Fibroblast of skin of back (primary cell): ENCODE results near the gene SEC63. TPM values are rescaled to one million over a fixed set of nuclear protein-coding genes. Genes with fewer than 3 reads are reported as not detected.
"Not testable (repeated sequence)": the region's sequence is repeated elsewhere in the genome, so short reads cannot be mapped to it uniquely, and the experiment has no call there.

ENCODE experiments used
- DNase-seq: peaks from one replicate; pipeline ENCODE4 v3.0.0-alpha.2; 2013
- polyA plus RNA-seq, 2 experiments: library from polyadenylated mRNA; unstranded; fragments of 120-200 nt; gene quantifications; one replicate each; pipeline ENCODE4 v1.2.1, GENCODE V29; 2013; ENCODE audit not compliant: insufficient read length in 2 of 2

Gene SEC63, protein sequence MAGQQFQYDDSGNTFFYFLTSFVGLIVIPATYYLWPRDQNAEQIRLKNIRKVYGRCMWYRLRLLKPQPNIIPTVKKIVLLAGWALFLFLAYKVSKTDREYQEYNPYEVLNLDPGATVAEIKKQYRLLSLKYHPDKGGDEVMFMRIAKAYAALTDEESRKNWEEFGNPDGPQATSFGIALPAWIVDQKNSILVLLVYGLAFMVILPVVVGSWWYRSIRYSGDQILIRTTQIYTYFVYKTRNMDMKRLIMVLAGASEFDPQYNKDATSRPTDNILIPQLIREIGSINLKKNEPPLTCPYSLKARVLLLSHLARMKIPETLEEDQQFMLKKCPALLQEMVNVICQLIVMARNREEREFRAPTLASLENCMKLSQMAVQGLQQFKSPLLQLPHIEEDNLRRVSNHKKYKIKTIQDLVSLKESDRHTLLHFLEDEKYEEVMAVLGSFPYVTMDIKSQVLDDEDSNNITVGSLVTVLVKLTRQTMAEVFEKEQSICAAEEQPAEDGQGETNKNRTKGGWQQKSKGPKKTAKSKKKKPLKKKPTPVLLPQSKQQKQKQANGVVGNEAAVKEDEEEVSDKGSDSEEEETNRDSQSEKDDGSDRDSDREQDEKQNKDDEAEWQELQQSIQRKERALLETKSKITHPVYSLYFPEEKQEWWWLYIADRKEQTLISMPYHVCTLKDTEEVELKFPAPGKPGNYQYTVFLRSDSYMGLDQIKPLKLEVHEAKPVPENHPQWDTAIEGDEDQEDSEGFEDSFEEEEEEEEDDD
- polyA plus RNA-seq (2013, experiment 1 of 2; ENCODE audit: insufficient read length) = 141 TPM
- 133 TPM for polyA plus RNA-seq (2013, experiment 2 of 2; ENCODE audit: insufficient read length)

DNA sequence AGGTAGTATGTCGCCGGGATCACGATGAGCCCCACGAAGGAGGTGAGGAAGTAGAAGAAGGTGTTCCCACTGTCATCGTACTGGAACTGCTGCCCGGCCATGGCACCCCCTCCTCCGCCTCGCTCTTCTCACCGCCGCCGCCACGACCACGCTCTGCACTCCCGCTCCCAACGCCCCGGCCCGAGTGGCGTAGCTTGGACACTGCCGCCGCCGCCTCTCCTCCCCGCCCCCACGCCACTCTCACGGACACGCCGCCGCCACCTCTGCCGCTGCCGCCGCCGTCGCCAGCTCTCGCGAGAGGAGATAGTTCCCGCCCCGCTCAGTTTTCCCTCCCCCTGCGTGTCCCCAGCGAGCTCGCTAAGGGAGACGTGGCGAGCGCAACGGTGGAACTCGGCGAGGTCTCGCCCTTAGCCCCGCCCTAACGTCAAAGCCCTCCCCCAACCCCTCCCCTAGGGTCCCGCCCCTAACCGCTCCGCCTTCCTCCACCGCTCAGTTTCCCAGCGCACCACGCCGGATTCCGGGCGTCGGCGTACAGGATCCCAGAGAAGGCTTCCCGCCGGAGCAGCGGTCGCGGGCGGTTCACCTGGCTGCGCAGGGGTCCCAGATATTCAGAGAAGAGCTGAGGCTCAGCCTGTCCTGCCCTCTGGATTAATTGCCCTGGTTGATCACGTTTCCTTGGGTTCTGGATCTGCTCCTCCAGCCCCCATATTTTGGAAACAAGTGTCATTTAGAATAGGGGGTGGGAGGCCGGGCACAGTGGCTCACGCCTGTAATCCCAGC lies at the start of gene SEC63:
SEC63 (minus strand) TSS at position 300 of the 780 bp plus-strand sequence; CDS start at position 101, 199 bp downstream.
- DNase-seq = peak; percentile 96

DNA sequence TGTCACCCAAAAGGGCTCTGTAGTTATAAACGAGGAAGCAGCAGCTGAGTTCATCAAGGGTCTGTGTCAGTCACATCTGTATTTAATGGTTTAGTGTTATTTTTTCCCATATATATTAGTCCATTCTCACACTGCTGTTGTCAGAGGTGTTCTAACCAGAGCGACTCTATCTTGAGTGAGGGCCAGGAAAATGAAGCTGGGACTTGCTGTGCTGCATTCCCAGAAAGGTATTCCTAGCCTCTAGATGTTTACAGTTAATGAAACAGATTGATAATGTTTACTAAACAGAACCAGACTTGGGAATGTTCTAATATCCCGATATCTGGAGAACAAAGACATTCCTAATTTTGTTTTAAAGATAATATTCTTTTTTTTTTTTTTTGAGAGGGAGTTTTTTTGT lies 48.0 kb upstream of the SEC63 start:
- no peak for DNase-seq

DNA sequence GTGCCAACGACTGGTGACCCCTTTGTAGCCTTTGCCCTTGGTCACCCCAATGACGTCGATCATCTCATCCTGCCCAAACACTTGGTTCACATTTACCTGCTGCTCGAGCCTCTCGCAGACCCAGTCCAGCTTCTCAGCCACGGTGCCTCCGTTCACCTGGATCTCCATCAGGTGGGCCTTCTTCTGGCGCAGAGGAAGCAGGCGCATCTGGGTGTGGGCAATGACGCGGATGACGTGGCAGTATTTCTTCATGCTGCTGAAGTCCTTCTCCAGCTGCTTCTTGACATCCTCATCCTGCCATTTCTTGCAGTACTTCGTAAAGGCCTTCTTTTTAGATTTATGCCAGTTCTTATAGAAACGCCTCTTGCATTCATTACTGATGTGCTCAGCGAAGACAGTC lies 46.9 kb upstream of the SEC63 start:
- DNase-seq = no peak

GRCh38 chr6:108002365-108003221 lies 44.6 kb upstream of the SEC63 start:
- no peak for DNase-seq

DNA sequence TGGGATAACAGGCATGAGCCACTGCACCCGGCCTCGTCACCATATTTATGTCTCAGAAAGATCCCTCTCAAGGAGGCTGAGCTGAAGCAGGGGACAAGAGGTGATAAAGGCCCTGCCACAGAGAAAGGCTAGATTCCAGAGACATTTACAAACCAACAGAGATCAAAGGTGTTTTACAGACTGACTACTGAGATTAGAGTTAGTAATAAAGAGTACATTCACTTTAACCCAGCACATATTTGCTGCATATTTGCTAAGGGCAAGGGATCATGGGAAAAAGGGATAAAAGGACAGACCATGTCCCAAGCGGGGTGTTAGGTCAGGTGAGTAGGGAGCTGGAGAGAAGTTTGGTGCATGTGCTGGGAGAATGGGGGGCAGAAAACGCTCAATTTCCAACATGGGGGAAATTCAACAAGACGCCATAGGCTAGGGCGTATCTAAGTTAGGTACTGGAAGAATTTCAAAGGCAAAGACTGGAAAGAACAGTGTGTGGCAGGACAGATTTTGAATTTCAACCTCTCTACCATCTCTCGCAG lies 43.8 kb upstream of the SEC63 start:
- DNase-seq = no peak

DNA sequence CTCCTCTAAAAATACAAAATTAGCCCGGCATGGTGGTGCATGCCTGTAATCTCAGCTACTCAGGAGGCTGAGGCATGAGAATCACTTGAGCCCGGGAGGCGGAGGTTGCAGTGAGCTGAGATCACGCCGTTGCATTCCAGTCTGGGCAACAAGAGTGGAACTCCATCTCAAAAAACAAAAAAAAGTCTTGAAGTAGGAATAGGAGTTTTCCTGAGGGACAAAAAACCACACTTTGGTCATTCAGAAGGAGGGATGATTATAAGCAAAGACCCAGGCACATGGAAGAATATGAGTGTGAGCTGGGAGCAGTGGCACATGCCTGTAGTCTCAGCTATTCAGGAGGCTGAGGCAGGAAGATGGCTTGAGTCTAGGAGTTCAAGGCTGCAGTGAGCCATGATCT lies 42.3 kb upstream of the SEC63 start:
- DNase-seq = not testable (repeated sequence)

DNA sequence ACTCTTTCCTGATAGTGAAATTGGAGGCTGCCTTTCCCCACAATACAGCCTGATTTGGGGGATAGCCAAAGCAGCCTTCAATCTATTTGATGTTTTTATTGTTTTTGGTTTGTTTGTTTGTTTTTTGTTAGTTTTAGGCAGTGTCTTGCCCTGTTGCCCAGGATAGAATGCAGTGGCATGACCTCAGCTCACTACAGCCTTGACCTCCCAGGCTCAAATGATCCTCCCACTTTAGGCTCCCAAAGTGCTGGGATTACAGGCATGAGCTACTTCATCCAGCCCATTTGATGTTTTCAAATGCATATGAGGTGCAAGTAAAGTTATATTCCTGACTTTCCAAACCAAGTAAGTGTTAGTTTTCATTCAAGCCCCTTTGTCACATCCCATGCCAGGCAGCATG lies 41.3 kb upstream of the SEC63 start:
- DNase-seq = no peak

GRCh38 chr6:107991772-107992550 lies 34.0 kb upstream of the SEC63 start:
- no peak for DNase-seq

- DNase-seq = no peak
Observed at GRCh38 chr6:107991061-107991460, 33.1 kb upstream of the SEC63 start.

DNA sequence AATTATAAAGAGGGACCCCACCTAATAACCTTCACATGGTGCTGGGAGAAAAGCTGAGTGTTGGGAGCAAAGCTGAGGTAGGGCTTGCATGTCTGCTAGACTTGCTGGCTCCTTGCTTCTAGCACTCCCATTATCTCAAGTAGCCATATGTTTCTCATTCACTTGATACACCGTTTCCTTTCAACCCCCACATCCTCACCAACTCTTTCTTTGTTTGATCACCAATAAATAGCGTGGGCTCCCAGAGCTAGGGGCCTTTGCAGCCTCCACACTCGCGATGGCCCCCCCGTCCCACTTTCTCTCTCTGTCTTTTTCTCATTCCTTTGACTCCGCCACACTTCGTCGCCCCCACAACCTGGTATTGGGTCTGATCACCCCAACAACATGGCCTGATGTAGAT lies 32.6 kb upstream of the SEC63 start:
- not testable (repeated sequence) for DNase-seq

GRCh38 chr6:107989166-107990094 lies 31.4 kb upstream of the SEC63 start:
- DNase-seq = no peak

DNA sequence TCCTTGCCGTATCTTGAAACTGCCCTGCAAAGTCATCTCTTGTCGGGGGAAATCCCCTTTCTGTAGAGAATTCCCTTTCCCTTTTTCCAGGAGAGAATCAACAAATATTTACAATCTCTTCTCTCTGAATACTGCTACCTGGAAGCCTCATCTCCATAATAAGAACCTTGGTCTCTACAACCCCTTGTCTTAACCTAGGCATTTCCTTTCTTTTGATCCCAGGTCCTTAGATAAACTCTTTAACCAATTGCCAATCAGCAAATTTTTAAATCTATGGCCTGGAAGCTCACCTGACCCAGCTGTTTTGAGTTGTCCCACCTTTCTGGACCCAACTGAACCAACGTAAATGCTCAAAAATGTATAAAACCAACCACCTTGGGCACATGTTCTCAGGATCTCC lies 30.6 kb upstream of the SEC63 start:
- DNase-seq = no peak

GRCh38 chr6:107987805-107988204 lies 29.8 kb upstream of the SEC63 start:
- no peak for DNase-seq

DNA sequence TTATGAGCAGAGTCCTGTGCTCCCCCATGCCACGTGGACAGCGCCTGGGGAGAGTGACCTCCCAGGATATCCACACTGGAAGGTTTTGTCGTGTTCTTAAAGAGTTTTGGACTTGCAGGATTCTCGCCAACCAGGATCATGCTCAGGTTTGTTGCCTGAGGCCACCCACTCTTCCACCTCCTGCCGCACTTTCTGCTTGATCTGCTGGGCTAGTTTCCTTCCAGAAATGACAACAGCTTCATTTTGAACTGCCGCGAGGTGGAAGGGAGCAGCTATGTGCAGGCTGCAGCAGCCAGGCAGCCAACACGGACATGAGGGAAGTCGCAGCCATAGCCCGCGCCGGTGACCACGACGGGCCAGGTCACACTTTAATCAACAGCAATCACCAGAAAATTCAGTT lies 27.7 kb upstream of the SEC63 start:
- DNase-seq = no peak

DNA sequence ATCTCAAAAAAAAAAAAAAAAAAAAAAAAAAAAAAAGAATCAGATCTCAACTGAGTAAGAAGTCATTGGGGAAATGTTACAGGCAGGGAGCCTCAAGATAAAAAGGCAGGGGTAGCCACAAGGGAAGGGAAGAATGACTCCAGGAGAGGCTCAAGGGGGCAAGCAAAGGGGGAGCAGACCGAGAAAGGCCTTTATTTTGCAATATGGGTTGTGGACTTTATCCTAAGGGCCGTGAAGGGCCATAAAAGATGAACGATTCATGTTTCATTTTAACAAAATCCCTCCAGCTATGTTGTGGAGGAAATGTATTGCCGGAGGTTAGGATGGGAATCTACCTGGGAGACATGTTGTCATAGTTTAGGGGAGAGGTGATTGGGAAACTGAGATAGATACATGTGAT lies 25.8 kb upstream of the SEC63 start:
- DNase-seq = no peak

DNA sequence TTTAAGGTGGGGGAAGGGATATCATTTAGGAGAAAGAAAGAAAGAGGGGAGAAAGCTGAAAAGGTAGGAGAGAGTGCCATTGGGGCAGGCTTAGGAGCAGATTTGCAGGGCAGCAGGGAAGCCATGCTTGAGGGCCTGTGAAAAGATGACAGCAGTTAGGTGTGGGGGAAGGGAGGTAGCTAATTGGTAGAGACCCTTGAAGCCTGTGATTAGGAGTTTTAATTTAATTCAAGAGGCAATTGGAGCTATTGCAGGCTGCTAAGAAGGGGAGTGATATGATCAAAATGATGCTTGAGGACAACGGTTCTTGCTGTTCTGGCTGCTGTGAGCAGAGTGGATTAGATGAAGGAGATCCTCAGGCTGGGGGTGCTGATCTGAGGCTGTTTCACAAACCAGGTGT lies 24.5 kb upstream of the SEC63 start:
- no peak for DNase-seq

GRCh38 chr6:107981695-107982094 lies 23.7 kb upstream of the SEC63 start:
- no peak for DNase-seq

DNA sequence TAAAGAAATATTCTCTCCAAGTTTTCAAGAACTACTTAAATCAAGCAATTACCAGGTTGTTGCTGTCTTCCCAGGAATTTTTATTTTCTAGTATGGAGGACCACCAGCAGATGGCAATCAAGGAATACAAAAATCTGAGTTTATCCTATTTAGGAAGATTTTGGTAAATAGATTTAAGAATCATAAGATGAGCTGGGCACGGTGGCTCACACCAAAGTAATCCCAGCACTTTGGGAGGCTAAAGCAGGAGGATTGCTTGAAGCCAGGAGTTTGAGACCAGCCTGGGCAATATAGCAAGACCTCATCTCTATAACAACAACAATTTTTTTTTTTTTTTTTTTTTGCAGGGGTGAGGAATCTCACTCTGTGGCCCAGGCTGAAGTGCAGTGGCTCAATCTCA lies 19.3 kb upstream of the SEC63 start:
- peak; percentile 24 for DNase-seq

GRCh38 chr6:107976155-107976783 lies 18.3 kb upstream of the SEC63 start:
- DNase-seq = no peak
